Tibial nerve (tissue), 4 donors: ENCODE results near the gene SLC35G2. TPM values are rescaled to one million over a fixed set of nuclear protein-coding genes. Genes with fewer than 3 reads are reported as not detected.

ENCODE experiments used
- DNase-seq, 2 donors: peaks; one replicate each; pipeline ENCODE4 v3.0.0-alpha.2; 2019; ENCODE audit warnings: low spot score in 2 of 2
- H3K27ac ChIP-seq, 4 donors: fragments of 200-600 bp; sonication (generic) in 3 of 4; one replicate each; pipeline ENCODE4 v1.5.1; 2017 to 2019; ENCODE audit warnings: mild to moderate bottlenecking in 1 of 4
- H3K27me3 ChIP-seq, 2 donors: fragments of 200-600 bp; sonication (generic) in 1 of 2; one replicate each; pipeline versions ENCODE4 v1.5.1 to v1.6.0; 2017 to 2019
- H3K36me3 ChIP-seq, 3 donors: fragments of 200-600 bp; sonication (generic); one replicate each; pipeline ENCODE4 v1.5.1; 2018 to 2019
- H3K4me1 ChIP-seq, 4 donors: fragments of 200-600 bp; sonication (generic) in 3 of 4; one replicate each; pipeline ENCODE4 v1.5.1; 2017 to 2019
- H3K4me3 ChIP-seq, 4 donors: fragments of 200-600 bp; sonication (generic) in 3 of 4; one replicate each; pipeline ENCODE4 v1.5.1; 2017 to 2019; ENCODE audit warnings: mild to moderate bottlenecking in 1 of 4, moderate library complexity in 1 of 4
- H3K9me3 ChIP-seq, 4 donors: fragments of 200-600 bp; sonication (generic) in 3 of 4; one replicate each; pipeline ENCODE4 v1.5.1; 2017 to 2019
- EP300 ChIP-seq, 2 donors: sonication (generic); formaldehyde crosslinking; IDR thresholded peaks; one replicate each; pipeline ENCODE4 v1.6.1; 2017; ENCODE audit warnings: antibody characterized with exemption in 2 of 2, mild to moderate bottlenecking in 1 of 2
- POLR2A ChIP-seq, 2 donors: fragments of 450-650 bp; IDR thresholded peaks; one replicate each; pipeline ENCODE4 v1.6.1; 2017; ENCODE audit warnings: antibody characterized with exemption in 2 of 2, mild to moderate bottlenecking in 2 of 2, moderate library complexity in 2 of 2
- WGBS, 2 donors: methylation state at CpG; one replicate each; pipeline ENCODE4 v1.1.5; 2018; 5-methylcytosine and 5-hydroxymethylcytosine counted together
- total RNA-seq, 4 donors: library from RNA; depleted of rRNA; stranded (reverse); fragments of >200 nt; gene quantifications; one replicate each; pipeline ENCODE4 v1.1.0, GENCODE V29; 2016
- TF ChIP-seq, protein P1 (sequence below), 5 experiments: fragments of 200-600 bp in 3 of 5; fragments of 450-650 bp in 2 of 5; sonication (generic) in 3 of 5; IDR thresholded peaks; one replicate each; pipeline ENCODE4 v1.5.1; 2016 to 2019; ENCODE audit warnings: antibody characterized with exemption in 5 of 5, mild to moderate bottlenecking in 3 of 5, moderate library complexity in 2 of 5

SLC35G2 gene
- 10 to 100 TPM in 1 of 4 donors, 1 to 10 TPM in 3; 4.2 to 12.2 (median 6.6) TPM for total RNA-seq

DNA sequence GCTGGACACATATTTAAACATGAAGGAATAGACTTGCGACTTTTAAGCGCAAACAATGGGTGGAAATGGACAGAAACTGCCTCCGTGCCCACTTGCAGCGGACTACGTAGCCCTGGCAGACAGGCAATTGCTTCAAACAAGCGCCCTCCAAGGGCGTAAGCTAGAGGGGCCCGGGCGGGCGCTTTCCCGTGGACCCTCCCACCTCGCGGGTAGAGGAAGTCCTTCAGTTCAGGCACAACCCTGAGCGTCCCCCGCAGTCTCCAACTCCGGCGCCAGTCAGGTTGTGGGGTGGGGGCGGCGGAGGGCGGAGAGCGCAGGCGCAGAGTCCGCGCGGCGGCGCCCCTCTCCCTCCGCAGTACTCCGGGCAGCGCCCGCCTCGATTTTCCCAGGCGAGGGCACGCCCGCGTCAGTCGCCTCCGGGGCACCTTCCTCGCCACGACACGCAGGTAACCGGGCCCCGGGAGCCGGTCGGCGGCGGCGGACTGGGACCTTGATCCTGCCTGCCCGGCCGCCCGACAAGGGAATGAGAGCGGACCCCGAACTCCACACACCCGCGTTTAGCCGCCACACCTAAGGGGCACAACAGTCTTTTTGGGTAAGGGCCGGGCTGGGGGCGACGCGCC is at the start of gene SLC35G2:
TSS of gene SLC35G2 (plus strand) at position 358 of the 623 bp plus-strand sequence. CDS start 35,335 bp downstream, outside the sequence.
- Histone ChIP-seq H3K36me3 (no peaks in the 10 kb centered on the region), H3K27ac (peak within 1 kb of the TSS; percentile 53 to 90 (median 78)), H3K4me3 (peak within 1 kb of the TSS; percentile 63 to 94 (median 77)), H3K9me3 (peaks cover 0 to 3% (median under 1%) of the 10 kb centered on the region in 4 donors), H3K4me1 (peaks cover 0 to 33% (median 14%) of the 10 kb centered on the region in 4 donors), H3K27me3 (peaks cover 0 to 6% of the 10 kb centered on the region in 2 donors)
- TF ChIP-seq, protein P1, sequence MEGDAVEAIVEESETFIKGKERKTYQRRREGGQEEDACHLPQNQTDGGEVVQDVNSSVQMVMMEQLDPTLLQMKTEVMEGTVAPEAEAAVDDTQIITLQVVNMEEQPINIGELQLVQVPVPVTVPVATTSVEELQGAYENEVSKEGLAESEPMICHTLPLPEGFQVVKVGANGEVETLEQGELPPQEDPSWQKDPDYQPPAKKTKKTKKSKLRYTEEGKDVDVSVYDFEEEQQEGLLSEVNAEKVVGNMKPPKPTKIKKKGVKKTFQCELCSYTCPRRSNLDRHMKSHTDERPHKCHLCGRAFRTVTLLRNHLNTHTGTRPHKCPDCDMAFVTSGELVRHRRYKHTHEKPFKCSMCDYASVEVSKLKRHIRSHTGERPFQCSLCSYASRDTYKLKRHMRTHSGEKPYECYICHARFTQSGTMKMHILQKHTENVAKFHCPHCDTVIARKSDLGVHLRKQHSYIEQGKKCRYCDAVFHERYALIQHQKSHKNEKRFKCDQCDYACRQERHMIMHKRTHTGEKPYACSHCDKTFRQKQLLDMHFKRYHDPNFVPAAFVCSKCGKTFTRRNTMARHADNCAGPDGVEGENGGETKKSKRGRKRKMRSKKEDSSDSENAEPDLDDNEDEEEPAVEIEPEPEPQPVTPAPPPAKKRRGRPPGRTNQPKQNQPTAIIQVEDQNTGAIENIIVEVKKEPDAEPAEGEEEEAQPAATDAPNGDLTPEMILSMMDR (IDR thresholded peaks at IDR 0.05) = no peak
- TF ChIP-seq POLR2A (IDR thresholded peaks at IDR 0.05) = peak in 1 of 2 donors; percentile 14
- WGBS, 2 donors = 3 to 7% methylated on average over 4 to 16 of the region's 60 CpGs
- peak in 1 of 2 donors; percentile 7 for DNase-seq

DNA sequence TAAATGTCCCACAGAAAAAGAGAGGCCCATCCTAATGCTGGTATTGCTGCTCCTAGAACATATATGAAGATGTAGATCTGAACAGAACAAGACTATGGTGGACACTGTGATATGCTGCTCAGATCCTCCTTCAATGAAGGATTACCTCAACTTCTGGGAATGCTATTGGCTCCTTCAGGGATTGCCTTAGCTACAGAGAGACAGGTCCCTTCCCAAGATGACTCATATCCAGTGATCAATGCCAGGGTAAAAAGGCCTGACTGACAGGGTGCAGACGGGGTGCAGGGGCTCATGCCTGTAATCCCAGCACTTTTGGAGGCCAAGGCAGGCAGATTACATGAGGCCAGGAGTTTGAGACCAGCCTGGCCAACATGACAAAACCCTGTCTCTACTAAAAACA is 46.2 kb upstream of the SLC35G2 start:
- Histone ChIP-seq H3K36me3 (no peaks in the 10 kb centered on the region), H3K4me3 (no peak overlapping the region), H3K4me1 (no peaks in the 10 kb centered on the region), H3K27me3 (no peaks in the 10 kb centered on the region), H3K27ac (no peak overlapping the region), H3K9me3 (no peaks in the 10 kb centered on the region)
- WGBS, 2 donors = 43 to 57% methylated on average over 1 of the region's 1 CpG
- DNase-seq = no peak
- TF ChIP-seq POLR2A (IDR thresholded peaks at IDR 0.05) (no peak), EP300 (IDR thresholded peaks at IDR 0.05) (no peak)
- TF ChIP-seq, protein P1 (IDR thresholded peaks at IDR 0.05) = no peak

DNA sequence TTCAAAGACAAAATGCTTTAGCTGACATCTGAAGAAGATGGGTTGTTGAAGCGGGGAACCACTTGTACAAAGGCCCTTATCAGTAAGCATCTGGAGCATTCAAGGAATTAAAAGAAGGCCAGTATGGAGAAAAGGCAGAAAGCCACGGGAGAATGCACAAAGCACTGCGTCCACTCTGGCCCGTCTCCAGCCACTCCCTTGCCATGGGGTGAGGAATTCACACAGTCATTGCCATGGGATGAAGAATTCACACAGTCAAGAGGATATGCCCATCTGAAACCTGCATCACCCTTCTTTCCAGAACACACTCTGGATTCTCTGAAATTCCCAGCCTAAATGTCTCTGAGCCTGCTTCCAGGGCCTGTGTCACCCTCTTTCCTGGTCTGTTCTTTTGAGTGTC is 40.1 kb upstream of the SLC35G2 start:
- WGBS, 2 donors = 34 to 43% methylated on average over 4 of the region's 4 CpGs
- no peaks in the 10 kb centered on the region for H3K4me1 ChIP-seq
- no peaks in the 10 kb centered on the region for H3K27me3 ChIP-seq
- DNase-seq = no peak
- no peaks in the 10 kb centered on the region for H3K9me3 ChIP-seq
- no peaks in the 10 kb centered on the region for H3K36me3 ChIP-seq
- TF ChIP-seq, protein P1 (IDR thresholded peaks at IDR 0.05) = no peak
- no peak for TF ChIP-seq POLR2A (IDR thresholded peaks at IDR 0.05)
- no peak for TF ChIP-seq EP300 (IDR thresholded peaks at IDR 0.05)
- H3K27ac ChIP-seq = no peak overlapping the region
- H3K4me3 ChIP-seq = no peak overlapping the region

DNA sequence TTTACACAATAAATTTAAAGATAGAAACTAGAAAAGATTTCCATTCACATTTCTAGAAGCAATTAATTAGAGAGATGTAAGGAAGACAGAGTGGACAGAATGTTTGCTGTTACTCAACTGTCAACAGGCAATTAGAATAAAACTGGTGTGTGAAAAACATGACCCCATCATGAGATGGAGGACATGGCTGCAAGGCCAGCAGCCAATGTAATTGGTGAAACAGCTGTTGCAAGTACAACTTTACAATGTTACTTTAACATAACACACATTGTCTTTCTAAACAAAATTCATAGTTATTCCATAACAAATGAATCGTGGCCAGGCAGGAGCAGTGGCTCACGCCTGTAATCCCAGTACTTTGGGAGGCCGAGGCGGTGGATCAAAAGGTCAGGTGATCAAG is 38.2 kb upstream of the SLC35G2 start:
- Histone ChIP-seq H3K27me3 (no peaks in the 10 kb centered on the region), H3K4me1 (peaks cover 0 to 2% (median 0%) of the 10 kb centered on the region in 4 donors), H3K9me3 (no peaks in the 10 kb centered on the region), H3K36me3 (no peaks in the 10 kb centered on the region), H3K4me3 (no peak overlapping the region), H3K27ac (no peak overlapping the region)
- DNase-seq = no peak
- 92 to 93% methylated on average over 4 of the region's 4 CpGs for WGBS, 2 donors
- TF ChIP-seq, protein P1 (IDR thresholded peaks at IDR 0.05) = no peak
- no peak for TF ChIP-seq EP300 (IDR thresholded peaks at IDR 0.05)
- no peak for TF ChIP-seq POLR2A (IDR thresholded peaks at IDR 0.05)

DNA sequence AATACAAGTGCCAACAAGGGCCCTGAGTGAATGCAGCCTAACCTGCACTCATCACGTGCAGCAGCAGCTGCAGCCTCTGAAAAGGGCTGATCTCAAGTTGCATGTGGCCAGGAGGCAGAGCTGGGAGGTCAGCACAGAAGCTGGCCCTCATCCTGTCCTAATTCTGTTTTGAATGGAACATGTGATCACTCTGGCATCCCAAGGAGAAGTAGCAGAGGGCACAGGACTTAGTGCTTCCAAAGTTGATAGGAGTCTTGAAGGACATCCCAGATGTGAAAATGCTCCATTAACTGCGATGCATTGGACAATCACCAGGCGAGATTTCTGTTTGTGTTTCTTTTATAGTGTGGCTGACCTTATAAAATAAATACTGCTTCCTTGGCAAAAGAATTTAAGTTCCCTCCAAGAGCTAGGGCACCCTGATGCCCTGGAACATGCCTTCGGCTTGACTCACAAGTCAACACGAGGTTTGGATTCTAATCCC is 35.2 kb upstream of the SLC35G2 start:
- Histone ChIP-seq H3K27ac (no peak overlapping the region), H3K27me3 (no peaks in the 10 kb centered on the region), H3K9me3 (no peaks in the 10 kb centered on the region), H3K36me3 (no peaks in the 10 kb centered on the region), H3K4me3 (no peak overlapping the region), H3K4me1 (peaks cover 0 to 27% (median 4%) of the 10 kb centered on the region in 4 donors)
- no peak for DNase-seq
- TF ChIP-seq, protein P1 (IDR thresholded peaks at IDR 0.05) = no peak
- TF ChIP-seq POLR2A (IDR thresholded peaks at IDR 0.05) (no peak), EP300 (IDR thresholded peaks at IDR 0.05) (no peak)
- 63 to 72% methylated on average over 5 of the region's 5 CpGs for WGBS, 2 donors
